Spleen (tissue), 11 donors: ENCODE results near the gene TMEM117. TPM values are rescaled to one million over a fixed set of nuclear protein-coding genes. Genes with fewer than 3 reads are reported as not detected.

Source experiments
- DNase-seq: peaks from one replicate; pipeline ENCODE4 v3.0.0-alpha.2; 2020
- H3K27ac ChIP-seq, 8 donors: fragments of 200-600 bp; sonication (generic) in 7 of 8; 1 replicate in 4 of 8; 2 replicates in 4 of 8; pipeline versions ENCODE4 v1.5.0 to v1.8.0; 2016 to 2021; ENCODE audit warnings: inconsistent platforms in 4 of 8, mild to moderate bottlenecking in 4 of 8, moderate library complexity in 1 of 8
- H3K27me3 ChIP-seq, 7 donors: fragments of 200-600 bp; sonication (generic) in 6 of 7; replicated peaks in 1 of 7; 1 replicate in 4 of 7; 2 replicates in 3 of 7; pipeline versions ENCODE4 v1.5.0 to v1.8.0; 2016 to 2021; ENCODE audit warnings: inconsistent platforms in 3 of 7, mild to moderate bottlenecking in 1 of 7
- H3K36me3 ChIP-seq, 6 donors: fragments of 200-600 bp; sonication (generic) in 5 of 6; 1 replicate in 4 of 6; 2 replicates in 2 of 6; pipeline versions ENCODE4 v1.5.0 to v1.8.0; 2016 to 2021; ENCODE audit warnings: inconsistent platforms in 2 of 6
- H3K4me1 ChIP-seq, 6 donors: fragments of 200-600 bp; sonication (generic) in 5 of 6; 1 replicate in 3 of 6; 2 replicates in 3 of 6; pipeline versions ENCODE4 v1.5.0 to v1.8.0; 2016 to 2021; ENCODE audit warnings: inconsistent platforms in 3 of 6
- H3K4me3 ChIP-seq, 8 donors: fragments of 200-600 bp; sonication (generic) in 7 of 8; 1 replicate in 4 of 8; 2 replicates in 4 of 8; pipeline versions ENCODE4 v1.5.0 to v1.8.0; 2016 to 2021; ENCODE audit warnings: inconsistent platforms in 4 of 8, mild to moderate bottlenecking in 4 of 8, moderate library complexity in 2 of 8
- H3K9me3 ChIP-seq, 8 donors: fragments of 200-600 bp; sonication (generic) in 7 of 8; 1 replicate in 4 of 8; 2 replicates in 4 of 8; pipeline versions ENCODE4 v1.5.0 to v1.8.0; 2016 to 2021; ENCODE audit warnings: inconsistent platforms in 4 of 8
- CTCF ChIP-seq, 11 experiments: fragments of 200-600 bp in 7 of 11; fragments of 450-650 bp in 4 of 11; sonication (generic) in 4 of 11; IDR thresholded peaks in 8 of 11; conservative IDR thresholded peaks in 3 of 11; 1 replicate in 7 of 11; 2 replicates in 4 of 11; pipeline versions ENCODE4 v1.4.0 to v1.8.0; 2016 to 2021; ENCODE audit warnings: antibody characterized with exemption in 11 of 11, inconsistent platforms in 4 of 11, mild to moderate bottlenecking in 1 of 11
- POLR2A ChIP-seq, 3 donors: fragments of 450-650 bp; IDR thresholded peaks; one replicate each; pipeline ENCODE4 v1.5.1; 2017; ENCODE audit warnings: antibody characterized with exemption in 3 of 3, mild to moderate bottlenecking in 1 of 3
- POLR2AphosphoS5 ChIP-seq, 3 donors: sonication (generic); formaldehyde crosslinking; IDR thresholded peaks; one replicate each; pipeline ENCODE4 v1.5.1; 2017; ENCODE audit warnings: antibody characterized with exemption in 3 of 3
- WGBS, 5 donors: extraction: QIAGEN DNeasy Blood & Tissue Kit in 3 of 5; methylation state at CpG; one replicate each; pipeline versions ENCODE4 v1.1.5 to v1.1.7; 2013 to 2018; 5-methylcytosine and 5-hydroxymethylcytosine counted together
- intact Hi-C: fragments of 100-400 bp; cut with DNase I; formaldehyde crosslinking; loops from one replicate; pipeline ENCODE4 v1.15.0; 2023; ENCODE audit warnings: low total_unique reads
- polyA plus RNA-seq, 3 donors: library from polyadenylated mRNA; stranded (reverse); fragments of 200-250 nt; gene quantifications; one replicate each; pipeline ENCODE4 v1.2.1, GENCODE V29; 2013
- total RNA-seq, 7 donors: library from RNA; depleted of rRNA in 3 of 7; stranded (reverse); fragments of >200 nt in 3 of 7; fragmentation: NEBNext Ultra II Directional in 4 of 7; extraction: Animal tissue kit (Norgen Biotek cat#: 25700) in 4 of 7; gene quantifications; one replicate each; pipeline versions ENCODE4 v1.1.0 to v1.2.1, GENCODE V29; 2016 to 2021
- donor health status: healthy with polysubstance abuse.
- donor health status: DM: no; HTN: no; CAD: no; lungs with moderate emphysema.
- donor health status: DM: no; HTN: no; CAD: no.
- donor health status: Bipolar disorder and iron deficiency.
- donor health status: healthy.
- donor health status: DM: no; HTN: no; CAD: no.
- donor health status: DM: yes; HTN: yes; CAD: no.

Gene TMEM117
- total and polyA plus RNA-seq, 10 donors = 1.7 to 24.5 (median 5.0) TPM

- H3K9me3 ChIP-seq = no peaks in the 10 kb centered on the region
- H3K27me3 ChIP-seq = no peaks in the 10 kb centered on the region
- no peak for DNase-seq
- TF ChIP-seq POLR2A (IDR thresholded peaks at IDR 0.05) (no peak), POLR2AphosphoS5 (IDR thresholded peaks at IDR 0.05) (no peak), CTCF (IDR thresholded peaks at IDR 0.05 in 8 of 11, conservative IDR thresholded peaks at IDR 0.05 in 3 of 11) (no peak)
- no peak overlapping the region for H3K4me3 ChIP-seq
- WGBS, 5 donors = 66 to 85% (median 74%) methylated on average over 3 of the region's 3 CpGs
- intact Hi-C loops = no loop called here
- H3K36me3 ChIP-seq = no peaks in the 10 kb centered on the region
- no peaks in the 10 kb centered on the region for H3K4me1 ChIP-seq
- no peak overlapping the region for H3K27ac ChIP-seq
Observed at GRCh38 chr12:44053549-44054127, 217.8 kb downstream of the TMEM117 start.

- TF ChIP-seq POLR2AphosphoS5 (IDR thresholded peaks at IDR 0.05) = no peak
- no peak for TF ChIP-seq CTCF (IDR thresholded peaks at IDR 0.05 in 8 of 11, conservative IDR thresholded peaks at IDR 0.05 in 3 of 11)
- TF ChIP-seq POLR2A (IDR thresholded peaks at IDR 0.05) = no peak
- 70 to 92% (median 72%) methylated on average over 3 of the region's 3 CpGs for WGBS, 5 donors
- no peaks in the 10 kb centered on the region for H3K27me3 ChIP-seq
- no peak overlapping the region for H3K27ac ChIP-seq
- no peak for DNase-seq
- no peaks in the 10 kb centered on the region for H3K9me3 ChIP-seq
- H3K4me1 ChIP-seq = no peaks in the 10 kb centered on the region
- no peak overlapping the region for H3K4me3 ChIP-seq
- no peaks in the 10 kb centered on the region for H3K36me3 ChIP-seq
- intact Hi-C loops = no loop called here
Observed at GRCh38 chr12:44054281-44054680, 218.4 kb downstream of the TMEM117 start.

- no peak for DNase-seq
- no peak overlapping the region for H3K4me3 ChIP-seq
- TF ChIP-seq POLR2A (IDR thresholded peaks at IDR 0.05) (no peak), POLR2AphosphoS5 (IDR thresholded peaks at IDR 0.05) (no peak), CTCF (IDR thresholded peaks at IDR 0.05 in 8 of 11, conservative IDR thresholded peaks at IDR 0.05 in 3 of 11) (no peak)
- H3K9me3 ChIP-seq = no peaks in the 10 kb centered on the region
- H3K27ac ChIP-seq = no peak overlapping the region
- 85 to 91% (median 86%) methylated on average over 2 of the region's 2 CpGs for WGBS, 5 donors
- H3K4me1 ChIP-seq = no peaks in the 10 kb centered on the region
- intact Hi-C loops = no loop called here
- no peaks in the 10 kb centered on the region for H3K36me3 ChIP-seq
- H3K27me3 ChIP-seq = no peaks in the 10 kb centered on the region
Observed at GRCh38 chr12:44058366-44058765, 222.5 kb downstream of the TMEM117 start.

GRCh38 chr12:44059476-44059875, 223.6 kb downstream of the TMEM117 start:
- no peaks in the 10 kb centered on the region for H3K36me3 ChIP-seq
- intact Hi-C loops = no loop called here
- no peaks in the 10 kb centered on the region for H3K9me3 ChIP-seq
- no peak overlapping the region for H3K27ac ChIP-seq
- H3K4me3 ChIP-seq = no peak overlapping the region
- TF ChIP-seq CTCF (IDR thresholded peaks at IDR 0.05 in 8 of 11, conservative IDR thresholded peaks at IDR 0.05 in 3 of 11) = no peak
- no peak for TF ChIP-seq POLR2AphosphoS5 (IDR thresholded peaks at IDR 0.05)
- no peak for TF ChIP-seq POLR2A (IDR thresholded peaks at IDR 0.05)
- no peak for DNase-seq
- H3K27me3 ChIP-seq = no peaks in the 10 kb centered on the region
- H3K4me1 ChIP-seq = no peaks in the 10 kb centered on the region
